Measurements from ENCODE around the gene TP53BP2.
"Not testable (repeated sequence)": the region's sequence is repeated elsewhere in the genome, so short reads cannot be mapped to it uniquely, and the experiment has no call there.

The TP53BP2 gene

GRCh38 chr1:223742856-223743517 lies 102.8 kb downstream of the TP53BP2 start:
- Histone ChIP-seq H3K36me3 (ENCODE audit: insufficient read depth) (no peaks in the 10 kb centered on the region), H3K27ac (no peak overlapping the region), H3K4me3 (IDR thresholded peaks at IDR 0.05; ENCODE audit: insufficient read depth, low read depth, low read length) (no peak overlapping the region), H3K4me2 (no peak overlapping the region), H3K79me2 (ENCODE audit: insufficient read depth, low read depth) (no peaks in the 10 kb centered on the region), H3K27me3 (ENCODE audit: insufficient read depth, low read depth) (no peaks in the 10 kb centered on the region), H4K20me1 (ENCODE audit: insufficient read depth) (no peaks in the 10 kb centered on the region), H2AFZ (ENCODE audit: low read depth) (no peak overlapping the region), H3K9ac (no peak overlapping the region), H3K4me1 (ENCODE audit: low read depth, poor library complexity, severe bottlenecking) (no peaks in the 10 kb centered on the region)
- no peak for TF ChIP-seq CTCF (conservative IDR thresholded peaks at IDR 0.05; ENCODE audit: low read depth, low read length)

- H3K79me2 ChIP-seq (ENCODE audit: insufficient read depth, low read depth): no peaks in the 10 kb centered on the region
- no peaks in the 10 kb centered on the region for H4K20me1 ChIP-seq (ENCODE audit: insufficient read depth)
- TF ChIP-seq CTCF (conservative IDR thresholded peaks at IDR 0.05; ENCODE audit: low read depth, low read length): no peak
- no peak overlapping the region for H3K9ac ChIP-seq
- no peaks in the 10 kb centered on the region for H3K27me3 ChIP-seq (ENCODE audit: insufficient read depth, low read depth)
- no peak overlapping the region for H3K4me3 ChIP-seq (IDR thresholded peaks at IDR 0.05; ENCODE audit: insufficient read depth, low read depth, low read length)
- H3K27ac ChIP-seq: no peak overlapping the region
- H3K4me1 ChIP-seq (ENCODE audit: low read depth, poor library complexity, severe bottlenecking): no peaks in the 10 kb centered on the region
- H3K36me3 ChIP-seq (ENCODE audit: insufficient read depth): no peaks in the 10 kb centered on the region
- no peak overlapping the region for H2AFZ ChIP-seq (ENCODE audit: low read depth)
- H3K4me2 ChIP-seq: no peak overlapping the region
These were observed 103.9 kb downstream of the TP53BP2 start for GRCh38 chr1:223741861-223742260.

- not testable (repeated sequence) for H3K4me1 ChIP-seq (ENCODE audit: low read depth, poor library complexity, severe bottlenecking); H3K27ac ChIP-seq; H3K36me3 ChIP-seq (ENCODE audit: insufficient read depth); H3K79me2 ChIP-seq (ENCODE audit: insufficient read depth, low read depth); H3K27me3 ChIP-seq (ENCODE audit: insufficient read depth, low read depth); H3K4me2 ChIP-seq; H4K20me1 ChIP-seq (ENCODE audit: insufficient read depth); H3K4me3 ChIP-seq (IDR thresholded peaks at IDR 0.05; ENCODE audit: insufficient read depth, low read depth, low read length); H2AFZ ChIP-seq (ENCODE audit: low read depth); H3K9ac ChIP-seq
These were observed 105.6 kb downstream of the TP53BP2 start for GRCh38 chr1:223740038-223740736.

GRCh38 chr1:223739366-223740037 lies 106.2 kb downstream of the TP53BP2 start:
- H3K27ac ChIP-seq: no peak overlapping the region

More at GRCh38 chr1:223739366-223740037, 106.2 kb downstream of the TP53BP2 start:
- Histone ChIP-seq H3K27me3 (ENCODE audit: insufficient read depth, low read depth) (no peaks in the 10 kb centered on the region), H3K4me1 (ENCODE audit: low read depth, poor library complexity, severe bottlenecking) (peaks cover 4% of the 10 kb centered on the region), H2AFZ (ENCODE audit: low read depth) (no peak overlapping the region), H3K9ac (no peak overlapping the region), H3K4me2 (no peak overlapping the region), H4K20me1 (ENCODE audit: insufficient read depth) (no peaks in the 10 kb centered on the region), H3K79me2 (ENCODE audit: insufficient read depth, low read depth) (no peaks in the 10 kb centered on the region), H3K4me3 (IDR thresholded peaks at IDR 0.05; ENCODE audit: insufficient read depth, low read depth, low read length) (no peak overlapping the region), H3K36me3 (ENCODE audit: insufficient read depth) (no peaks in the 10 kb centered on the region)
- TF ChIP-seq CTCF (conservative IDR thresholded peaks at IDR 0.05; ENCODE audit: low read depth, low read length): no peak

All from KMS-11 (cell line).